Hematopoietic multipotent progenitor cell (in vitro differentiated cells): Measurements from ENCODE around the gene GDF9. TPM values are rescaled to one million over a fixed set of nuclear protein-coding genes. Genes with fewer than 3 reads are reported as not detected.

Experiments
- DNase-seq, 3 donors: peaks; one replicate each; pipeline ENCODE4 v3.0.0-alpha.2; 2011 to 2015; ENCODE audit warnings: low read depth in 2 of 3, low spot score in 2 of 3
- total RNA-seq: library from RNA; depleted of rRNA; stranded (reverse); fragments of >200 nt; gene quantifications from one replicate; pipeline ENCODE4 v1.2.3, GENCODE V29; 2012

Gene GDF9
- total RNA-seq, 1 donor = 0.54 TPM

DNA sequence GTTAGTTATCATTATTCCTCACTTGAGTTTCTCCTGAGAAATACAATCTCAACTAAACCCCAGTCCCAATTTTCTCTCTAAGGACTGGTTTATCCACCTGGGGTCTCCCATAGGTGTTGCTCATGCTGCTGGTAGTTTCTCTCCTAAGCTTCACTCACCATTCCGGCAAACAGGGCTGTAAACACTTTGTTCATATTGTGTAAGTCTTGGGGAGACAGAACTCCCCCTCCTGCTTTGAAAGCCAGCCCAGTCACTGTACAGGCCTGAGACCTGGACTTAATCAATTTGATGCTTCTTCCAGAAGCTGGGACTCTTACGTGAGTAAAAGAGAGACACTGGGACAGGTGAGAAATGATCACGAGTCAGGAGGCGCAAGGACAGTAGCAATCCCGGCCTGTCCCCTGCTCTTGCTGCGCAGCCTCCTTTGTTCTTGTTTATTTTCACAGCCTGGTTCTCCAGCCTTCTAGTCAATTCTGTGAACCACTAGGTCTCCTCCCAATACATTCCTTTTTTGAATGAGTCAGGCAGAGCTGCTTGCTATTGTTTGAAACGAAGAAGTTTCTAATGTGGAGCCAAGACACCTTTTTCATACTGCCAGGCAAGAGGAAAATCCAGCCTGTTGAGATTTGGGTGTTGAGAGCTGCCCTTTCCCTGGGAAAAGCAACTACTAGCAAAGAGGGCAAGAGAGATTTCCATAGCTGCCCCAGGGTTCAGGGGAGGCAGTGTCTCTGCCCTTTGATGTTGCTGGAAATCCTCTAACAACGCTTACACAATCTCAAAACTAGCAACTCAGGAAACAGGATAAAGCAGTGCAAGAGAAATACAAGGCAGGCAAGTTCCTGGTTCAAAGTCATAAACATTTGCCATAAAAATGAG, 26.6 kb downstream of the GDF9 start:
- no peak for DNase-seq

DNA sequence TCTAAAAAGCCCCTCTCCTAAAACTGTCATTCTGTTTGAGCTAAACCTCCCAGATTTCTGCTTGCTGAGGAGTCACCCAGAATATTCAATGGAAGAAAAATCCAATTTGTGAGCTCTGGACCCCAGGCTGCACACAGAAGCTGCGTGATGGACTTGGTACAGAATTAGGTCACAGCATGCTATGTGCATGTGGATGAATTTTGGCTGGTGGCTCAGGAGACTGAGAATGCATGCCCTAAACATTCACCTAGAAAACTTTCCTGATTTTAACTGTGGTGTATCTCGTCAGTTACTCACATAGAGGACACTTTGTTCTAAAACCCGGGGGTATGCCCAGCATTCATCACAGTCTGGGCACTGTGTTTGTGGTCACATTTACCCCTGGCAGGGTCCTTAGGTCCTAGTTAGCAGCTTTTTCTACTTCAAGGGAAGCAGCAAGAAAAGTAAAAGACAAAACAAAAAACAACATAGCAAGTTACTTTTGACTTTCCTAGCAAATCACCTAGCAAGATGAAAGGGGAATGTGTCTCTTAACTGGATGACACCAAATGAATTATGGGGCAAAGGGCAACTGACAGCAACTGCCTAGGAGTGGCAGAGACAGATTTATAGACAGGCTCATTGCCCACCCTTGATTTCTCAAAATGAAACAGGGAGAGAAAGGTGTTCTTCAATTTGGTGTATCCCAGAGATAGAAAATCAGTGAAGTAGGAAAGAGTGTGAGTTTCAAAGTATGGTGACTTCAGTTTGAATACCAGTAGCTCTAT, 27.6 kb downstream of the GDF9 start:
- DNase-seq = no peak

DNA sequence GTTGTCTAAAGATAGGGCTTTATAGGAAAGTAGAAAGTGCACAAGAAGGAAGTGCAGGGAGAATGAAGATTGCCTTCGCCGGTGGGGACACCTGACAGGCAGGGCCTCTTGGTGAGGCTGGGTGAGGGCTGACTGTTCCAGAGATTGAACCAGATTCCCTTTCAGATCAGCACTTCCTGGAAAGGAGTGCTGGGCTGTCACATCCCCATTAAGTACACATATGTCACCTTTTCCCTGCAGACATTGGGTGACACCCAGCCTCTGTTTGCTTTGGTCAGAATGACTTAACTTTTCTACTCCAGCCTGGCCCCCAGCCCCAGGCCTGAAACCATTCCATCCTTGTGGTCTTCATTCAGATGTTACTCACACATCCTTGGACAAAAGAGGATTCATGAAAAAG, 28.4 kb downstream of the GDF9 start:
- DNase-seq = no peak

DNA sequence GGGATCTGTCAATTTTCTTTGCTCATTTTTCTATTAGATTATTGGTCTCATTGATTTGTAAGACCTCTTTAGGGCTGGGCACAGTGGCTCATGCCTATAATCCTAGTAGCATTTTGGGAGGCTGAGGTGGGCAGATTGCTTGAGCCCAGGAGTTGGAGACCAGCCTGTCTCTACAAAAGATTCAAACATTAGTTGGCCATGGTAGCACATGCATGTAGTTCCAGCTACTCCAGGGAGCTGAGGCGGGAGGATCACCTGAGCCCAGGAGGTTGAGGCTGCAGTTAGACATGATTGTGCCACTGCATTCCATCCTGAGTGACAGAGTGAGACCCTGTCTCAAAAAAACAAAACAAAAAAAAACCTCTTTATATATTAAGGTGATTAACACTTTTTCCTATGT, 29.4 kb downstream of the GDF9 start:
- no peak for DNase-seq

DNA sequence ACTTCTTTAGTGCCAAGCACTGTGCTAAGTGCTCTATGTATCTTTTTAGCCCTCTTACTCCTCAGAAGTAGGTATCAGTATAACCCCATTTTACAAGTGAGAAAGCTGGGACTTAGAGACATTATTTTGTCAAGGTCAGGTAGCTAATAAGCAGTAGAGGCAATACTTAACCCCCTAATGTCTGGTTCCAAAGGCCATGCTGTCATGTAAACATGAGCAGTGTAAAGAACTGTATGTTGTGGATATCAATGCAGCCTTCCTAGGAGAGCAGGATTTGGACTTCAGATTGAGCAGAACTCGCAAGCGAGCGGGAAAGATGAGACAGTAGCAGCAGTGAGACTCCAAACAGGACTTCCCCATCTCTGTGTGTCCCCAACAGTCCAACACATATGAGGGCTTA, 32.2 kb downstream of the GDF9 start:
- no peak for DNase-seq

DNA sequence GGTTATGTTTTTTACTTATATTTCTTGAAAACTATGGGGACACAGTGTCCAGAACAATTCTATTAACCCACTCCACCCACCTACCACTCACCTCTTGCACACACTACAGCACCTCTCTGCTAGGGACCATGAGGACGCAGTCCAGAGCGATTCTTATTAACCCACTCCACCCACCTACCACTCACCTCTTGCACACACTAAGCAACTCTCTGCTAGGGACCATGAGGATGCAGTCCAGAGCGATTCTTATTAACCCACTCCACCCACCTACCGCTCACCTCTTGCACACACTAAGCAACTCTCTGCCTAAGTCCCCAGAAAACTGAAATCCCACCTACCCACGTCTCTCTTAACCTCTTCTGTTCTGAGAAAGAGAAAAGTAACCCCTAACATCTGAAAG, 33.7 kb downstream of the GDF9 start:
- no peak for DNase-seq

DNA sequence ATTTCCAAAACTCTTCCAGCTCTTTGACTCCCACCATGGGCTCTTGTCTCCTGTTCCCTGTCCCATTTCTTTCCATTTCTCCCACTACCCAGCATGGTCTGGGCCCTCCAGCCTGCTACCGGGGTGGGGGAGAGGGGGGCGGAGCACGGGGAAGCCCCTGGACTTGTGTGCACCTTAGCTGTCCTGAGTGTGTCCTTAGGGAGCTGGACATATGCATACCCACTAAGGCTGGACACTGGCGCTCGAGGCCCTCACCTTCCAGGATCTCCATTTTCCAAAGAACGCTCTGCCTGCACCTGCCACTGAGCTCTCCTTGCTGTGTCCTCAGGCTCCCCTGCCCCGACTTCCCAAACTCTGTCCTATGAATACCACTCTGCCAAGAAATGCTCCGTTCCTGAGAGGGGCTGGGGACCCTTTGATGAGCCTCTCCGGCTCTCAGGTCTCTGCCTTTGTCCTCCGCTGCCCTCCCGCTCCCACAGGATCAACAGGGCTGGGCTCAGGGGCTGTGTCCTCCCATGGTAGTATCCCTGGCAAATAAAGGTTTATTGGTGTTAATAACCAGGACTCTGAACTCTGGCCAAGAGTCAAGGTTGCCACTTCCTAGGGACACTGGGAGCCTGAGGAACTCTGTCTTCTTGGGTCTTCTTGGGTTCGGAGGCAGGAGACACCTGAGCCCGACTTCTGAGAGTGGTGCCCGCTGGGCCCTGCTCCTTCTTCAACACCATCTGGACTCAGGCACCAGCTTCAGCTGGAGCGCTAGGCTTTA, 35.0 kb downstream of the GDF9 start:
- DNase-seq = no peak

DNA sequence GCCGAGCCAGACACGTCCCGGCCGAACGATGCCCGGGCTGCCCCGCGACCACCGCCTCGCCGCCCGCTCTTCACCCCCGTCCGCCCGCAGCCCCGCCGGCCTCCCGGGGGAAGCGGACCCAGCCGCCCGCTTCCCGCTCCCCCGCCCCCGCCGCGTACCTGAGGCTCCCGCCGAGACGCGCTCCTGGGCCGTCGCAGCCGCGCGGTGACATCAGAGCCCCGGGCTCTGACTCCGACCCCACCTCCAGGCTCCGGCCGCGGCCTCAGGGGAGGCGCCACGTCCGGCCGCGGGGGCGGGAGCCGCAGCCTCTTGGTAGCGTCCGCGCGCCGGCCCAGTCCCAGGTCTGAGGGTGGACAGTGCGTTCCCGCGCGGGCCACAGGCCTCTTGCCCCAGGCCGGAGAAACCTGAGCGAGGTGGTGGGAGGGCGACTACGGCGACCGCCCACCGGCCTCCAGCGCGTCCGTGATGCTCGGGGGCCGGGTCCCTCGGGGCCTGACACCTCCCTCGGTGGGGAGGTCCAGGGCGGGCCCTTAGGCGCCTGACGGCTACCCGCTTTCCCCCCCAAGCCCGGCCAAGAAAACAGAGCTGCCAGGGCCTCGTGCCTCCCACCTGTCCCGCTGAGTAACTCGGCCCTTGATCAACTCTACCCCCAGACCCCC, 35.7 kb downstream of the GDF9 start, which contains the start of gene SHROOM1:
SHROOM1 (minus strand) TSS at position 212 of the 659 bp plus-strand sequence. CDS start 4,507 bp downstream, outside the sequence.
- DNase-seq = no peak

DNA sequence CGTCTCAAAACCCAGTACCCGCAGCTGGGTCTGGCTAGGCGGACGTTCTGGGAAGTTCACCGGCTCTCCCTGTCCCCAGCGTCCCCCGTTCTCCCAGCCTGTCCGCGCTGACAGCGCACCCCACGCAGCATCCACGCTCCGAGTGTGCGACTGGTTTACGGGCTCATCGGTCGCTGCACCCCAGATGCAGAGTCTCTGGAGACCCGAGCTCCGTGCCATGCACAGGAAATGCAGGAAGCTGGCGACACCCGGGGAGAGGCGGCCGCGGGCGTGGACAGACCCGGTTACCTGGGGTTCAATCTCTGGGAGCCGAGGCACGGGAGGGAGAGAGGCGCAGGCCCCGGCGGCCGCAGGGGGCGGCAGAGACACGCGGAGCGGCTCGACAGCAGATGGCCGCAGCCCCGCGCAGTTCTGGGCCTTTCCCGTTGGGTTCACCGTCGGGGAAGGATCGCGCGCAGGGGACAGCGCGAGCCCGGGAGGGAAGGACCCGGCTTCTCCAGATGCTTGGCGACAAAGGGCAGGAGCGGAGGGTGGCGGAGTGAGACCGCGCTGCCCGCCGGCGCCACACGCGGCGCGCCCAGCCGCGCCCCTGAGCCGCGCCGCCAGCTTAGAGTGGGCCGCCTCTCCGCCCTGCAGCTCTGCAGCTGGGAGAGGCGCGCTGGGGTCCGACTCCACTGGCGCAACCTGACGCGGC, 36.4 kb downstream of the GDF9 start:
- peak; percentile 50 to 71 (median 70) for DNase-seq

DNA sequence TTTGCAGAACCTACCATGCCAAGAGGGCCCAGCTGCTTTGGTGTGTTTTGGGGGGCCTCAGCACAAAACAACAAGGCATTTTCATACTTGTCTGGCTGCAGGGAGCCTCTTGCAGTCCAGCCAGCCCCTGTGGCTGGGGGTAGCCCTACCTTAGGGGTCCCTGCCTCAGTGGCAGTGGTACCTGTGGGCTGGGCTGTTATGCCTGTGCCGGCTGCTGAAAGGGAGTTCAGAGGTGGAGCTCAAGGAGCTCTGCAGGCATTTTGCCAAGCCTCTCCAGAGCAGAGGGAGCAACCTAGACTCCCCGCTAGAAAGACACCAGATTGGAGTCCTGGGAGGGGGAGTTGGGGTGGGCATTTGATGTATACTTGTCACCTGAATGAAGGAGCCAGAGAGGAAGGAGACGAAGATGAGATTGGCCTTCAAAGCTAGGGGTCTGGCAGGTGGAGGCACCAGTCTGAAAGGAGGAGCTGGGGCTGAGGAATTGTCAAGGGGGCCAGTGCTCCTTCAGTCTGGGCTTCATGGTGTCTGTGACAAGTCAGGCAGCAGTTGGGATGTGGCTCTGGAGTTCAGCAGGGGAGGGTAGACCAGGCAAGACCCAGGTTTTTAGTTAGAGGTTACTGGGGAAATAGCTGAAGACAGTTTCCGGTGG, 37.3 kb downstream of the GDF9 start:
- DNase-seq = no peak

DNA sequence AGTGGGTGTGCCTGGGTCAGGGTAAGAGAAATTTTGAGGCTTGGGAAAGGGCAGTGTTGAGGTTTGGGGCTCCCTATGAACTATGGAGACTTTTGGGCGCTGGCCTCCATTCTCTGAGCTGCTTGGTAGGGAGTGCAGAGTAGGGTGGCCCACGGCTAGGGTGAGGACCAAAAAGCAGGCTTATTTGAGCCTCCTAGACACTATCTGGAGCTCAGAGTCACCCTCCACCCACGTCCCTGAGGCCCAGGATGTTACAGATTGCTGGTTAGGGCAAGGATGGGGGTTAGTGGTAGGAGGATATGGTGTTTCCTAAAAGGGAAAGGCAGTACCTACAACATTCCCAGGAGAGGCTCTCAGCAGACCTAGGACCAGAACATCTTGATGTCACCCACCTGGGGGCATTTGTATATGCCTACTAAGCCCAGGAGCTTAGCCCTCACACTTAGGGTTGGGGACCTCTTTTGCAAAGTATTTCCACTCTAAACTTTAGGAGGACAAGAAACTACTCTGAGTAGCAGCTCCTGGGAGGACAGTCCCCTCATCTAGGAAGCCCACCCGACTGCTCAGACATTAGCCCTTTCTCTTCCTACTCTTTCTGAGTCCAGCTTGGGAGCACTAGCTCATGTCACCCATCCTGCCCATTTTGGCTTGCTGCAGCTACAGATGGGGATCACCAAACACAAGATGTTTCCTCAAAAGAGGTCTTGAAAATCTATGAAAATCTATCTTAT, 38.2 kb downstream of the GDF9 start:
- no peak for DNase-seq

DNA sequence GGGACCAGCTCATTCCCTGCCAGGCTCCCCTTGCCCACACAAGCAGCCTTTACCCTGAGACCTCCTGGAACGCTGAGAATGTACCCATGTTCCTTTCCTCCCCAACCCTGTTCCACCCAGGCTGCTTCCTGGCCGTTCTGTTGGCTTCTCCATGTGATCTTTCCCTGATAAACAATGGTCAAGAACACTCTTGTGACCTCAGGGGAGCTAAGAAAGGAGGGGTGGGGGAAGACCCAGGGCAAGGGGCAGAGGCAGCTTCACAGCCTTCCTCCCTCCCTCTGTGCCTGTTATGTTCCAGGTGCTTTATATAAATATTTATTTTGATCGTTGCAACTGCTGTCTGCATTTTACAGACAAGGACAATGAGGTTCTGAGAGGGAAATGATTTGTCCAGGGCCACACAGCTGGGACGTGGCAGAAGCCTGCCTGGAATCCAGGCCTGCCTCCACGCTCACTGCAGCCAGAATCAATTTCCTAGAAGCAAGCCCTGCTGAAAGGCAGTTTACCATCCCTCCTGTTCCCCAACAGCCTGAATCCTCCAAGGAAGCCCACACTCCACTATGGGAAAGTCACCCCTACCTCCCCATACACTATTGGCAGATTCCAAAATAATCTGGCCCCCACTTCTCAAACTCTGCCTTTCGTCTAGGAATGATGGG, 39.7 kb downstream of the GDF9 start:
- DNase-seq = no peak

DNA sequence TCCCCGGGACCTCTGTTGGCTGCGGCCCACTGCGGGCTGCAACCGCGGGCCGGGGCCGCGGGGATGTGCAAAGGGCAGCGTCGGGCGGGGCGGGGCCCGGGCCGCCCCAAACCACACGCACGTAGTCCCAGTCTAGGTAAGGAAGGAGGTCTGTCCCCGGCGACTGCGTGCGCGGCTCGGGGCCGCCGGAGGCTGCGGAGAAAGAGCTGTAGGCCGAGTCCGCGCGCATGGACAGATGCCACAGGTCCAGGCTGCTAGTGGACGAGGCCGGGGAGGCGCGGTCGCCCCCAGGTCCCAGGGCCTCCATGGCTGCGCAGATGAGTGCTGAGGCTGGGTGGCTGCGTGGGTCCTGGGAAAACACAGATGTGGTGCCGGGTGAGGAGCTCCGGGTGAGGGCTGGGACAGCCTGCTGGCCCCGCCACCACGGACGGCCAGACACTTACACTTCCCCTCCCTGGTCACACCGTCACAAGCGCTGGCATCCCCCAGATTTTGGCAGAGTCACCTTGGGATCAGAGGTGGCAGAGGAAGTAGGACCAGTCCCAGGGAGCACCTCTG, 40.4 kb downstream of the GDF9 start:
- no peak for DNase-seq

DNA sequence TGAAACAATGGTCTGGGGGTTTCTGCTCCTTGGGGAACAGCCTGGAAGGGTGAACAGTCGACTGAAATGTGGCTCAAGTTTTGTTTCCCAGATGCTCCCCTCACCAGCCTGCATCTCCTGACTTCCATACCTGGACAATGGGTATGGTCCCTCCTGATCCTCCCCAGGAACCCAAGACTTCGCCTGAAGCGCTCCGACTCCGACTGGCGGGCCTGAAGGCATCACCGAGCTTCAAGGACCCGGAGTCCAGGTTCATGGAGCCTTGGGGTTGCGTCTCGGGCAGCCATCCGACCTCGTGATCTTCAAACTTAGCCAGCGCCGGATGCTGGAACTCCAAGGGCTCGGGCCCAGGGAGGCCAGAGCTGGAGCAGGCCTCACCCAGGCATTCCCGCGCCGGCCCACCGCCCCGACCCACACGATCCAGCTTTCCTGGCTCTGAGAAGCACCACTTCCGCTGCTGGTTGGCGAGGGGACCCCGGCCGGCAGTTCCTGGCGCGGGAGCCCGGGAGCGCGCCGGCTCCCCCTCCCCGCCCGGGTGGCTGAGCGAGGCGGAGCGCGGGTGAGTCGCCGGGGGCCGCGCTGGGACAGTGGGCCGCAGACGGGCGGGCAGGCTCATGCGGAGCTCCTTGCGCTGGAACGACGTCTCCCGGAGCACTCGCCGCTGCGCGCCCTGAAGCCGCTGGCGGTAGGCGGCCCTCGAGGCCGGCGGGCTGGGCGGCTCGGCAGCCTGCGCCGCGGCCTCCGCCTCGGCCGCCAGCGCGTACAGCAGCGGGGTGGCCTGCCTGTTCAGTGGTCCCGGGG, 41.0 kb downstream of the GDF9 start:
- DNase-seq = no peak

DNA sequence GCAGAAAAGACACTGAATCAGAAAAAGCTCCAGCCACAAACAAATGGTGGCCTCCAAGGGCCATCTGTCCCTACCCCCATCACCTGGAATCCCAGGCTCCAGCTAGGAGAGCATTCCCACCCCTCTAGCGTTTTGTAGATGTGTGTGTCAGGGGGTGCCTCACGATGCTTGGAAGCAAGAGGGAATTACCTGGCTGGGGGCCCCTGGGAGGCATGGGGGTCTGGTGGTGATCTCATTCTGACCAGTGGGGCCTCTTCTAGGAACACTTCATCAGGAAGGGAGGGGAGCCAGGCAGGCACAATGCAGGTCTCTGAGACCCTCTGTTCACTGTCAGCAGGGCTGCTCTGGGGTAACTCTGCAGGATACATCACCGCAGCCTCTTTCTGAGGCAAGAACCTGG, 41.8 kb downstream of the GDF9 start:
- no peak for DNase-seq

DNA sequence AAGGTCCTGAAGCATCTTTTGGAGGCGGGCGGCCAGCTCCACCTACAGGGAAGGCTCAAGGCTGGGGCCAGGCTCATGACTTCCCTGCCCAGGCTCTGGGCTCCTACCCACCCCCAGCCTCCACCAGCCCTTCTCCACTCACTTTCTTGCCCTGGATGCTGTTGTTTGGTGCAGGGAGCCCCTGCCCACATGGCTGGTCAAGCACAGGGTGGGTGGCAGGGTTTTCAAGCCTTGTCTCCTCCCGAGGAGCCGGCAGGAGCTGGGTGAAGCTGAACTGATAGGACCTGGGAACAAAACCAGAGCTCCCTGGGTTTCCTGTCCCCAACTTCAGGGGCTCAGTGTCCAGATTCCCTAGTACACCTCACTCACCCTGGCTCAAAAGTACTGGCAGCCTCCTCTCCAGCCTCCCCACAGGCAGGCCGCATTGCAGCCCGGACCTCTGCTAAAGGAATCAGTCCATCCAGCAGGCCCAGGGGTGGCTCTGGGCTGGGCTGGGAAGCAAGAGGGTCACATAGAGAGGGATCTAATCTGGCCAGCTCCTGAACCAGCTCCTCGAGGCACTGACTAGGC, 42.7 kb downstream of the GDF9 start:
- DNase-seq = no peak
